Hypothalamus (tissue), 51 donors: ENCODE measurements around the gene ACOT6.
"Not testable (repeated sequence)": the region's sequence is repeated elsewhere in the genome, so short reads cannot be mapped to it uniquely, and the experiment has no call there.

Source experiments
- DNase-seq, 51 donors: peaks; one replicate each; lab custom pipeline; 2025; lab: John Stamatoyannopoulos, UW

ACOT6 gene

DNA sequence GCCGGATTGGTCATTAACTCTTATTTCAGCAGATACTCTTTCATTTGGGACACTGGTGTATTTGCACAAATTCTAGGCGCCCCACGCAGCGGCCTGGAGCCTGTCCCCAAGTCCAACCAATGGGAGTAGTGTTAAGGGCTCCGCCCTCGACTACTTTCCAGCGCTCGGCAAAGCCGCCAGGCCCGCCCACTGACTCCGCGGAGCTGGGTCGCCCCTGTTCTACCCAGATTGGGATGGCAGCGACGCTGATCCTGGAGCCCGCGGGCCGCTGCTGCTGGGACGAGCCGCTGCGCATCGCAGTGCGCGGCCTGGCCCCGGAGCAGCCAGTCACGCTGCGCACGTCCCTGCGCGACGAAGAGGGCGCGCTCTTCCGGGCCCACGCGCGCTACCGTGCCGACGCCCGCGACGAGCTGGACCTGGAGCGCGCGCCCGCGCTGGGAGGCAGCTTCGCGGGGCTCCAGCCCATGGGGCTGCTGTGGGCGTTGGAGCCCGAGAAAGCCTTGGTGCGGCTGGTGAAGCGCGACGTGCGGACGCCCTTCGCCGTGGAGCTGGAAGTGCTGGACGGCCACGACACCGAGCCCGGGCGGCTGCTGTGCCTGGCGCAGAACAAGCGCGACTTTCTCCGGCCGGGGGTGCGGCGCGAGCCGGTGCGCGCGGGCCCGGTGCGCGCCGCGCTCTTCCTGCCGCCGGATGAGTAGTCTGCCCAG lies at the start of gene ACOT6:
Gene ACOT6, plus strand, starts transcription at position 179 of the 707 bp plus-strand sequence. Its CDS starts 55 bp downstream, at position 234.
- DNase-seq = peak in 48 of 51 donors; percentile 7 to 83 (median 50)

- not testable (repeated sequence) for DNase-seq
Observed at GRCh38 chr14:73562696-73563095, 49.6 kb upstream of the ACOT6 start.

DNA sequence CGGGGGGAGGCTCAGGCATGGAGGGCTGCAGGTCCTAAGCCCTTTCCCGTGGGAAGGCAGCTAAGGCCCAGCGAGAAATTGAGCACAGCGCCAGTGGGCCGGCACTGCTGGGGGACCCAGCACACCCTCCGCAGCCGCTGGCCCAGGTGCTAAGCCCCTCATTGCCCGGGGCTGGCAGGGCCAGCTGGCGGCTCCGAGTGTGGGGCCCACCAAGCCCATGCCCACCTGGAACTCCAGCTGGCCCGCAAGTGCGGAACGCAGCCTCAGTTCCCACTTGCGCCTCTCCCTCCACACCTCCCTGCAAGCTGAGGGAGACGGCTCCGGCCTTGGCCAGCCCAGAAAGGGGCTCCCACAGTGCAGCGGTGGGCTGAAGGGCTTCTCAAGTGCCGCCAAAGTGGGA lies 45.9 kb upstream of the ACOT6 start:
- not testable (repeated sequence) for DNase-seq

DNA sequence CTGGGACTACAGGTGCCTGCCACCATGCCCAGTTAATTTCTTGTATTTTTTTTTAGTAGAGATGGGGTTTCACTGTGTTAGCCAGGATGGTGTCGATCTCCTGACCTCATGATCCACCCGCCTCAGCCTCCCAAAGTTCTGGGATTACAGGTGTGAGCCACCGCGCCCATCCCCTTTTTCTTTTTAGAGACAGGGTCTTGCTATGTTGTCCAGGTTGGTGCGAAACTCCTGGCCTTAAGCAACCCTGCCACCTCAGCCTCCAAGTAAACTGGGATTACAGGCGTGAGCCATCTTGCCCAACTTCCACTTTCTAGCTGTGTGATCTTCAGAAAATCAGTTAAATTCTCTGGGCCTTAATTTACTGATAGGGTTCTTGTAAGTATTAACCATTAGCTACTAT lies 45.4 kb upstream of the ACOT6 start:
- not testable (repeated sequence) for DNase-seq

DNA sequence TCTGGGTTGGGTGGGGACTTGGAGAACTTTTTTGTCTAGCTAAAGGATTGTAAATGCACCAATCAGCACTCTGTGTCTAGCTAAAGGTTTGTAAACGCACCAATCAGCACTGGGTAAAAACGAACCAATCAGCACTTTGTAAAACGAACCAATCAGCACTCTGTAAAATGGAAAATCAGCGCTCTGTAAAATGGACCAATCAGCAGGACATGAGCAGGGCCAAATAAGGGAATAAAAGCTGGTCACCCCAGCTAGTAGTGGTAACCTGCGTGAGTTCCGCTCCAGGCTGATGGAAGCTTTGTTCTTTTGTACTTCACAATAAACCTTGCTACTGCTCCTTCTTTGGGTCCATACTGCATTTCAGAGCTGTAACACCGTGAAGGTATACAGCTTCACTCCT lies 45.0 kb upstream of the ACOT6 start:
- no peak for DNase-seq

DNA sequence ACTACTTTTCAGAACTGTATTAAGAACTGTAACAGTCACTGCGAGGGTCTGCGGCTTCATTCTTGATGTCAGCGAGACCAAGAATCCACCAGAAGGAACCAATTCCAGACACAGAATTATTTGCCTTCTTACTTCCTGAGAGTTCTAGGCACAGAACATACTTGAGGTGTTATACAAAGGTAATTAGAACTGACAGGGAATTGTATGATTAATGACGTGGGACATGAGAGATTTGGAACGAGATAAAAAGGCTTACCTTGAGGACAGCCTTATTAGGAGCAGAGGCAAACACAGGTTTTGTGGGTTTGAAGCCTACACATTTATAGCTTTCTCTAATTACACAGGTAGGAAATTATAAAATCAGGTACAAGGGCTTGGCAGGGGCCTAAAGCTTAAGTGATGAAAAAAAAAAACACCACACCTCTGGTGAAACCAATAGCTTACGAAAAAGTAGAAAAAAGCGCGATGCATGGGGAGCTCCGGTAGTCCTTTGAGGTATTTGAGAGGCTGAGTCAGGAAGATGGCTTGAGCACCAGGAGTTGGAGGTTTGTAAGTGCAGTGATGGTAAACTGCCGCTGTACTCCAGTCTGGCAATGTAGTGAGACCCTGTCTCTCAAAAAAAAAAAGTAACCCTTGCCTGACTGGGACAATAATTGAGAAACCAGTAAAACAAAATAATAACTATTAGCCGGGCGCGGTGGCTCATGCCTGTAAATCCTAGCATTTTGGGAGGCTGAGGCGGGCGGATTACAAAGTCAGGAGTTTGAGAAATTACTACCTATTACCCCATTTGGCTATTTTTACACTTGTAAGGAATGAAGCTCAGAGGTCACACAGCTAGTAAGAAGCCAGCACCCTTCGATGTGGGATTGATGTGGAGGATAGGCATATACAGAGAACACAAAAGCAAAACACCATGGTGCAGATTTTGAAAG lies 44.1 kb upstream of the ACOT6 start:
- no peak for DNase-seq

DNA sequence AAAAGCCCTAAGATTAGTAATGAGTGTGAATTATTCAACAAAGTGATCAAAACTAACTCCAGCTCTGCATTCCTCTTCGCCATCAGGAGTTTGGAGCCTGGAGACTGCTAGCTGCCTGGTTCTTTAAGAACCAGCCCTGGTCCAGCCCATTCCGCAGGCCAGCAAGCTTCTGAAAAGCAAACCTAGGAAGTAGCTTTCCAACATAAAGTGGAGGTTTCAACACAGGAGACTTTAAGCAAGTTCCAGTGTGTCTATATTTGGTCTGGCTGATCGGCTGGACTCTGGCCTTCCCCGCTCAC lies 43.5 kb upstream of the ACOT6 start:
- peak in 1 of 51 donors; percentile 70 for DNase-seq

DNA sequence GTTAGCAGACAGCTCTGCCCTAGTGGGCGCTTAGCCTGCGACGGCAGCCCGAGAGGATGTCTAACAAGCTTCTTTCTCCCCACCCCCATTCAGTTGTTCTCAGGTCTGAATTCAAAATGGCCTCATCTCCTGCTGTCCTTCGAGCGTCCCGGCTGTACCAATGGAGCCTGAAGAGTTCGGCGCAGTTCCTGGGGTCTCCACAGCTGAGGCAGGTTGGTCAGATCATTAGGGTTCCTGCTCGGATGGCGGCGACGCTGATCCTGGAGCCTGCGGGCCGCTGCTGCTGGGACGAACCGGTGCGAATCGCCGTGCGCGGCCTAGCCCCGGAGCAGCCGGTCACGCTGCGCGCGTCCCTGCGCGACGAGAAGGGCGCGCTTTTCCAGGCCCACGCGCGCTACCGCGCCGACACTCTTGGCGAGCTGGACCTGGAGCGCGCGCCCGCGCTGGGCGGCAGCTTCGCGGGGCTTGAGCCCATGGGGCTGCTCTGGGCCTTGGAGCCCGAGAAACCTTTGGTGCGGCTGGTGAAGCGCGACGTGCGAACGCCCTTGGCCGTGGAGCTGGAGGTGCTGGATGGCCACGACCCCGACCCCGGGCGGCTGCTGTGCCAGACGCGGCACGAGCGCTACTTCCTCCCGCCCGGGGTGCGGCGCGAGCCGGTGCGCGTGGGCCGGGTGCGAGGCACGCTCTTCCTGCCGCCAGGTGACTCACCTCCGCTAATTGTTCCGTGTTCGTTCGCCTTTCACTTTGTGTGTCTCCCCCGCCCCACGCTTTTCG lies 42.9 kb upstream of the ACOT6 start, which contains the start of gene ACOT2:
Gene ACOT2, plus strand, starts transcription at position 29 of the 774 bp plus-strand sequence. Its CDS starts 28 bp downstream, at position 57.
- peak in 45 of 51 donors; percentile 17 to 85 (median 48) for DNase-seq

GRCh38 chr14:73570913-73571312 lies 41.4 kb upstream of the ACOT6 start:
- peak in 26 of 51 donors; percentile 4 to 53 (median 19) for DNase-seq

GRCh38 chr14:73573034-73573433 lies 39.3 kb upstream of the ACOT6 start:
- not testable (repeated sequence) for DNase-seq

DNA sequence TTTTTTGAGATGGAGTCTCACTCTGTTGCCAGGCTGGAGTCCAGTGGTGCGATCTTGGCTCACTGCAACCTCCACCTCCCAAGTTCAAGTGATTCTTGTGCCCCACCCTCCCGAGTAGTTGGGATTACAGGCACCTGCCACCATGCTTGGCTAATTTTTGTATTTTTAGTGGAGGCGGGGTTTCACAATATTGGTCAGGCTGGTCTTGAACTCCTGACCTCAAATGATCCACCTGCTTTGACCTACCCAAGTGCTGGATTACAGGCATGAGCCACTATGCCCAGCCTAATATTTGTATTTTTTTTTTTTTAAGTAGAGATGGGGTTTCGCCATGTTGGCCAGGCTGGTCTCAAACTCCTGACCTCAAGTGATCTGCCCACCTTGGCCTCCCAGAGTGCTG lies 38.6 kb upstream of the ACOT6 start:
- DNase-seq = not testable (repeated sequence)

GRCh38 chr14:73574251-73574650 lies 38.1 kb upstream of the ACOT6 start:
- not testable (repeated sequence) for DNase-seq

DNA sequence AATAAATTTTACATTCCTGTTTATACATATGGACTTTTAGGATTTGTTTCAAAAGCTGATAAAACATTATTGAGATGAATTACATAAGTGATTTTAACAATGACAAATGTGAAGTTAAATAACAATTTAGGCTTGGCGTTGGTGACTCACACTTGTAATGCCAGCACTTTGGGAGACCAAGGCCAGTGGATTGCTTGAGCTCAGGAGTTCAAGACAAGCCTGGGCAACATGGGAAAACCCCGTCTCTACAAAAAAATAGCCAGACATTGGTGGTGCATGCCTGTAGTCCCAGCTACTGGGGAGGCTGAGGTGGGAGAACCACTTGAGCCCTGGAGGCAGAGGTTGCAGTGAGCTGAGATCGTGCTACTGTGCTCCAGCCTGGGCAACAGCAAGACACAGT lies 35.9 kb upstream of the ACOT6 start:
- no peak for DNase-seq

- DNase-seq = not testable (repeated sequence)
Observed at GRCh38 chr14:73577214-73577613, 35.1 kb upstream of the ACOT6 start.

DNA sequence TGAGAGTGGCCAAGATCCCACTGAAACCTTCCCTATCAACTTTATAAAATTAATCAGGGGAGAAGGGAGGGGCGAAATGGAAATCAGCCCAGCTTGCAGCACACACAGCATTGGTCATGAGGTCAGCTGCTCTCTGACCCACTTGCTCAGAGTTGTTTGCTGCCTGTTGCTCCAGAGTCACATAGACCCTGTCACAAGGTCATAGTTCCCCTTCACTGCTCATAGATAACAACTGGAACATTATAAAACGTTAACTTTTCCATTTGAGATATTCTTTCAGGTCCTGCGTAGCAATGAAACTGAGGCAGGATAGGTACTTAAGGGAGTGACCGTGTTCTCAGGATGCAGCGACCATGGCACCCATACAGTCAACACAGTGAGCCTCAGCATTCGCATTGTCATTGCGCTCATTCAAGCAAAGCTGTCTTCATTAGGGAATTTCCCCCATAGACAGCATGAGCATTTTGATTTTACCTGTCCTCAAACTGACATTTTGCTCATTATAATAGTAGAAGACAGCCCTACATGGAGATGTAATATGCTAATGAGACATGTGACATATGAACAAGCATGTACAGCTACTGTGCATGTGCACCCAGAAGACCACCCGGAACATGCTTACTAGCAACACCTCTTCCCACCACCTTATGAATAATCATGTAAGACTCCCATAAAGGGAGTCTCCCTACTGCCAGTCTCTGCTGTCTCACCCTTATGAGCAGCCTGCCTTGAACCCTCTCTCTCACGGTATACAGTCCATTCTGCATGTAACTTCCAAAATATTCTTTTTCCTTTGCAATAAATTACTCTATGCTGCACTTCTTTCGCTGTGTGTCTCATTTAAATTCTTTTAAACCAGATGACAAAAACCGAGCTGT lies 30.0 kb upstream of the ACOT6 start:
- not testable (repeated sequence) for DNase-seq

DNA sequence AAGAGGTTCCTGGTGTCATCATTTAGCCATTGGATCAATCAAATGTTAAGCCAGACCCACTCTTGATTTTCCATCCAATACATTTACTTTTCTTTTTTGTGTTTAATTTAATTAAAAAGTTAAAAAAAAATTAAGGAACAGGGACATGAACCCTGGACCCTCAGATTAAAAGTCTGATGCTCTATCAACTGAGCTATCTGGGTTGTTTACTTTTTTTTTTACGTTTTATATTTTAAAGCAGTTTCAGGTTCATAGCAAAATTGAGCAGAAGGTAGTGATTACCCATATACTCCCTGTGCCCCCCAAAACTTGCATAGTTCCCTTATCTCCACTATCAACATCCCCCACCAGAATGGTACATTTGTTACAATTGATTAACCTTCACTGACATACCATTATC lies 23.6 kb upstream of the ACOT6 start:
- DNase-seq = no peak

DNA sequence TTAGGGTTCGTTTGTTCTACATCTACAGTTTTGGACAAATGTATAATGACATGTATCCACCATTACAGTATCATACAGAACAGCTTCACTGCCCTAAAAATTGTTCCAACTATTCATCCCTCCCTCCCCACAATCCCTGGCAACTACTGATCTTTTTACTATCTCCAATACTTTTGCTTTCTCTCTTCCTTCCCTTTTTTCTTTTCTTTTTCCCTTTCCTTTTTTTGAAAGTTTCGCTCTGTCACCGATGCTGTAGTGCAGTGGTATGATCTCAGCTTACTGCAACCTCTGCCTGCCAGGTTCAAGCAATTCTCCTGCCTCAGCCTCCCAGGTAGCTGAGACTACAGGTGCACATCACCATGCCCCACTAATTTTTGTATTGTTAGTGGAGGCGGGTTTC lies 23.2 kb upstream of the ACOT6 start:
- DNase-seq = no peak

DNA sequence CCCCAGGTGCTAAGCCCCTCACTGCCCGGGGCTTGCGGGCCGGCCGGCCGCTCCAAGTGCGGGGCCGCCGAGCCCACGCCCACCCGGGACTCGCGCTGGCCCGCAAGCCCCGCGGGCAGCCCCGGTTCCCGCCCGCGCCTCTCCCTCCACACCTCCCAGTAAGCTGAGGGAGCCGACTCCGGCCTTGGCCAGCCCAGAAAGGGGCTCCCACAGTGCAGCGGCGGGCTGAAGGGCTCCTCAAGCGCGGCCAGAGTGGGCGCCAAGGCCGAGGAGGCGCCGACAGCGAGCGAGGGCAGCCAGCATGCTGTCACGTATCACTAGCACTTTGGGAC lies 21.7 kb upstream of the ACOT6 start:
- not testable (repeated sequence) for DNase-seq

- DNase-seq = peak in 13 of 51 donors; percentile 5 to 38 (median 20)
Observed at GRCh38 chr14:73591690-73592449, 20.4 kb upstream of the ACOT6 start, which contains the start of gene ACOT4. ACOT4 (plus strand) TSS chr14:73591873; CDS start chr14:73591960, 87 bp downstream.
